Measurements from ENCODE around the gene VEPH1.
A peak's percentile ranks its signal among the peaks of the same experiment; 100 is the strongest.

VEPH1 gene

DNA sequence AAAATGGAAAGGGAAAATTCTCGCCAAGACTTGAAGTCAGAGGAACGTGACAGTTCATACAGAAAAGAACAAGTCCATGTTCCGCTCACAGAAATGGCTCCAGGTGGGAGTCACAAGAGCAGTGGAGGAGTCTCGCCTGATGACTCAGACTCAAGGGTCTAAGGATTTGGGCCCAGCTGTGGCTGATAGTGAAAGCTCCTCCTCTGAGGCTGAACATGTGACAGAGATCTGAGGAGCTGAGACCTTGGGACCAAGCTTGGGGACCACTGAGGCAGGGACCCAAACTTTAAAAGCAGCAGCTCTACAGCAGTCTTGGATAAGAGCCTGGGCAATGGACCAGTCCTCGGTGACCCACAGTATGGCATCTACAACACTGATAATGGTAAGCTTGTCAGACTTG, 9.3 kb upstream of the VEPH1 start:
- ChIA-PET CTCF (interaction anchor here (0.8 to 1.1 kb wide), 3 partner anchors 12 to 20 kb away, joined by 3 to 4 read pairs (median 3); no protein-coding TSS in a partner anchor), POLR2A (no interaction called here)

DNA sequence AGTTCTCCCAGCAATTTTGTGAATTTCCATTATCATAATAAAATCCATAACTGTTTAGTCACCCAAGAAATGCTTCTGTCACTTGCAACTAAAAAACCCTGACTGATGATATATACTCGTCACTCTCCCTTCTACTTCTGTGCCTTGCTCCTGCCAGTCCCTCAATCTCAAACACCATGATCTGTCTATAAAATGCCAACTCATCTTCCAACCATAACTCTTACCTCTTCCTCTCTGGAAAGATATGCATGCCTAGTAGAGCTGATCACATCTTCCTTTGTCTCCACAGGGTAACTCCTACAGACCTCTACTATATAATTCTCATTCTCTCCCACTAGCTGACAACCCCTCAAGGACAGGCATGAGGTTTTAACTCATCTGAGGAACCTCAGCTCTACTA, 5.2 kb upstream of the VEPH1 start:
- POLR2A ChIA-PET = no interaction called here
- H3K4me3 ChIP-seq (ENCODE audit: low read depth, low read length) = no peak overlapping the region
- CTCF ChIA-PET = interaction anchor here (1.4 kb wide), 1 partner anchor 24 kb away, joined by 3 read pairs; no protein-coding TSS in a partner anchor
- TF ChIP-seq, protein P1, sequence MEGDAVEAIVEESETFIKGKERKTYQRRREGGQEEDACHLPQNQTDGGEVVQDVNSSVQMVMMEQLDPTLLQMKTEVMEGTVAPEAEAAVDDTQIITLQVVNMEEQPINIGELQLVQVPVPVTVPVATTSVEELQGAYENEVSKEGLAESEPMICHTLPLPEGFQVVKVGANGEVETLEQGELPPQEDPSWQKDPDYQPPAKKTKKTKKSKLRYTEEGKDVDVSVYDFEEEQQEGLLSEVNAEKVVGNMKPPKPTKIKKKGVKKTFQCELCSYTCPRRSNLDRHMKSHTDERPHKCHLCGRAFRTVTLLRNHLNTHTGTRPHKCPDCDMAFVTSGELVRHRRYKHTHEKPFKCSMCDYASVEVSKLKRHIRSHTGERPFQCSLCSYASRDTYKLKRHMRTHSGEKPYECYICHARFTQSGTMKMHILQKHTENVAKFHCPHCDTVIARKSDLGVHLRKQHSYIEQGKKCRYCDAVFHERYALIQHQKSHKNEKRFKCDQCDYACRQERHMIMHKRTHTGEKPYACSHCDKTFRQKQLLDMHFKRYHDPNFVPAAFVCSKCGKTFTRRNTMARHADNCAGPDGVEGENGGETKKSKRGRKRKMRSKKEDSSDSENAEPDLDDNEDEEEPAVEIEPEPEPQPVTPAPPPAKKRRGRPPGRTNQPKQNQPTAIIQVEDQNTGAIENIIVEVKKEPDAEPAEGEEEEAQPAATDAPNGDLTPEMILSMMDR (IDR thresholded peaks at IDR 0.05; ENCODE audit: insufficient read depth, low read length, missing control alignments) = no peak
- DNase-seq (ENCODE audit: low read depth, low spot score) = no peak

More for the DNA sequence above, 9.3 kb upstream of the VEPH1 start:
- no peak for DNase-seq (ENCODE audit: low read depth, low spot score)
- H3K4me3 ChIP-seq (ENCODE audit: low read depth, low read length) = no peak overlapping the region
- TF ChIP-seq, protein P1 (IDR thresholded peaks at IDR 0.05; ENCODE audit: insufficient read depth, low read length, missing control alignments) = no peak

DNA sequence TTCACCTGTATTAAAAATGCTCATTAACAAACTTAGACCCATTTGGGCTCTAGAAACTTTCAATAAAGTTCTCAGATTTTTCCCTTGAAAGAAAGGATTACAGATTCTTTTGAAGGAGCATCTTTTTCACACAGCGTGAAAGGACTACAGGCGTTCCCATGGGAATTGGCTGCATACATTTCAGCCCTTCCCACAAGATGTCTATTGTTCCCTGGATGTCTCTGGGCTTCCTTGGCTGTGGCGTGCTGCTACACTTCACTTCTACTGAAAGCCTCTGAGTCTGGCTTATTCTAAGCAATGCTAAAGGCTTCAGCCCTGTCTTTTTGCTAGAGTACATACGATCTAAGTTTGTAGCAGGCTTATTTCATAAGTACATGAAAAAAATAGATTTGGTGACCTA, 1.4 kb downstream of the VEPH1 start:
- POLR2A ChIA-PET = no interaction called here
- TF ChIP-seq, protein P1 (IDR thresholded peaks at IDR 0.05; ENCODE audit: insufficient read depth, low read length, missing control alignments) = no peak
- CTCF ChIA-PET = interaction anchor here (1.0 kb wide), 1 partner anchor 30 kb away, joined by 3 read pairs; no protein-coding TSS in a partner anchor
- no peak for DNase-seq (ENCODE audit: low read depth, low spot score)
- H3K4me3 ChIP-seq (ENCODE audit: low read depth, low read length) = no peak overlapping the region

DNA sequence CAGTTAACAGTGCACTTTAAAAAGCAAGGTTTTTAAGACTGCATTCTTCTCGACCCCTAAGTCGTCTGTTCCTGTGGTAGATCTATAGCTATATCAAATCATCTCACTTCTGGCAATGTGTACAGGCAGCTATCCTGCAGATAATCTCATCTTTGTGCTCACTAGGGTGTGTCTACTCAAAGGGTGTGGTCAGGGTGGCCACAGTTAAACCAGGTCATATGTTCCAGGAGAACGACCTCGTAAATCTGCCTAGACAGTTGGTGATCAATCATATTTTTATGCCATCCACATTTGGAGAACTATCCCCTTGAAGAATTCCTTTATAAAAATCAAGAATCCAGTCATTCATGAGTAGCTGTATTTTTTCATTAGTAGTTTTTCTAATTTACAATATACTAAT, 3.0 kb downstream of the VEPH1 start:
- POLR2A ChIA-PET = no interaction called here
- CTCF ChIA-PET = interaction anchor here (0.9 to 10.9 kb wide), 7 partner anchors 9 to 362 kb away, joined by 3 to 172 read pairs (median 4); no protein-coding TSS in a partner anchor
- DNase-seq (ENCODE audit: low read depth, low spot score) = no peak
- TF ChIP-seq, protein P1 (IDR thresholded peaks at IDR 0.05; ENCODE audit: insufficient read depth, low read length, missing control alignments) = no peak
- no peak overlapping the region for H3K4me3 ChIP-seq (ENCODE audit: low read depth, low read length)

DNA sequence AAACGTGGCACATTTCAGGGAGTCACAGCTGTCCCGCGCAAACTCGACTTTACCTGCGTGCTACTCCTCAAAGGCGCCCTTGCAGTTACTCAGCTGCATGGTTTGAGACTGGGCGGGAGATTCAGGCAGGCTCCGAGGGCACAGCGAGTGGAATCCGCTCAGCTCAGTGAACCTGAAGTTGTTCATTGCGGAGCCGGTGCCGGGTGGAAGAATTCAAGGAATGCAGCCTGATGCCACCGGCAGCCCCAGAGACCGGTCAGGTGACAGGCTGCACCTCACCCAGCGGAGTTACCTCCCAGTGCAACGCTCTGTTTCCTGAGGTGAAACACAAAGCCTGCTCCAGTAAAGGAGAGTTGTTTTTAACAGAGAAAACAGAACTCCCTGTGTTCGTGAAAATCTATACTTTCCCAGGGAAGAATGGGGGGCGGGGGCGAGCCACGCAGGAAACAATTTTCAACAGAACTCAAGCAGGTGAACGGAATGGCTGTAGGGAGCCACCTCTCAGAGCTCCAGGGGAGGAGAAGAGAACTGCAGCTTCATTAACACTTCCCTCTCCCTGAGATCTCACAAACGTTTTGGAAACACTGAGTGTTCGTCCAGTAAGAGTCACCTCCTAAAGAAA, 3.8 kb downstream of the VEPH1 start:
- ChIA-PET CTCF (interaction anchor here (1.1 to 10.9 kb wide), 8 partner anchors 8 to 361 kb away, joined by 3 to 172 read pairs (median 4); no protein-coding TSS in a partner anchor), POLR2A (no interaction called here)
- peak overlapping the region; percentile 44 for H3K4me3 ChIP-seq (ENCODE audit: low read depth, low read length)
- TF ChIP-seq, protein P1 (IDR thresholded peaks at IDR 0.05; ENCODE audit: insufficient read depth, low read length, missing control alignments) = no peak
- DNase-seq (ENCODE audit: low read depth, low spot score) = no peak

DNA sequence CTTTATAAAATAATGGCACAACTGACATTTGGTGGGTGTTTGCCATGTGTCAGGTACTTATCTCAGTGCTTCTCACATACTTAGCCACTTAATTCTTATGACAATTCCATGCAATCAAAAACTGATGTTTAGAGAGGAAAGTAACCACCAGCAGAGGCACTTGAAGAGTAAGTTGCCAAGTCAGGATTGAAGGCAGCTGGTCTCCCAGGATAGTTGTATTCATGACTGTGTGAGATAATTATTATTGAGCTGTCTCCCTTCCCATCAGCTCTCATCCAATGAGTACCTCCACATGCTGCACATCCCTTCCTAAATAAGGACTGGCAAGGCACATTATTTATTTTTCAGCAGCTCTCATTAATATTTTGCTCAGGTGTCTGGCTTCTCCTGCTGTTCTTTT, 4.8 kb downstream of the VEPH1 start:
- ChIA-PET POLR2A (no interaction called here), CTCF (interaction anchor here (1.0 to 10.9 kb wide), 4 partner anchors 34 to 302 kb away, joined by 3 to 172 read pairs (median 6); no protein-coding TSS in a partner anchor)
- no peak for DNase-seq (ENCODE audit: low read depth, low spot score)
- no peak overlapping the region for H3K4me3 ChIP-seq (ENCODE audit: low read depth, low read length)
- TF ChIP-seq, protein P1 (IDR thresholded peaks at IDR 0.05; ENCODE audit: insufficient read depth, low read length, missing control alignments) = no peak

Measured in AG04449 (cell line).